ENCODE results near the gene KLF4. TPM values are rescaled to one million over a fixed set of nuclear protein-coding genes. Genes with fewer than 3 reads are reported as not detected.

KLF4 gene
- polyA plus RNA-seq, 1 of the 3 experiments (the other 2 are of a cell fraction) = 7.2 TPM

- no peak overlapping the region for H3K9ac ChIP-seq
- no peaks in the 10 kb centered on the region for H4K20me1 ChIP-seq (ENCODE audit: insufficient read depth)
- no peak overlapping the region for H3K4me3 ChIP-seq (ENCODE audit: low read depth in 2 of 2, low read length in 1 of 2)
- H3K4me1 ChIP-seq (ENCODE audit: control insufficient read depth in 1 of 2, insufficient read depth in 2 of 2, low read depth in 1 of 2, low read length in 1 of 2) = no peaks in the 10 kb centered on the region
- H3K27me3 ChIP-seq (ENCODE audit: insufficient read depth) = peaks cover 14% of the 10 kb centered on the region; the same call in 1 of the 2 replicates
- no peaks in the 10 kb centered on the region for H3K79me2 ChIP-seq (ENCODE audit: insufficient read depth)
- no peak for TF ChIP-seq EZH2phosphoT487 (IDR thresholded peaks at IDR 0.05; ENCODE audit: borderline replicate concordance, low read depth)
- TF ChIP-seq POLR2AphosphoS5 (IDR thresholded peaks at IDR 0.05; ENCODE audit: low read depth, low read length) = no peak
- TF ChIP-seq, protein P1, sequence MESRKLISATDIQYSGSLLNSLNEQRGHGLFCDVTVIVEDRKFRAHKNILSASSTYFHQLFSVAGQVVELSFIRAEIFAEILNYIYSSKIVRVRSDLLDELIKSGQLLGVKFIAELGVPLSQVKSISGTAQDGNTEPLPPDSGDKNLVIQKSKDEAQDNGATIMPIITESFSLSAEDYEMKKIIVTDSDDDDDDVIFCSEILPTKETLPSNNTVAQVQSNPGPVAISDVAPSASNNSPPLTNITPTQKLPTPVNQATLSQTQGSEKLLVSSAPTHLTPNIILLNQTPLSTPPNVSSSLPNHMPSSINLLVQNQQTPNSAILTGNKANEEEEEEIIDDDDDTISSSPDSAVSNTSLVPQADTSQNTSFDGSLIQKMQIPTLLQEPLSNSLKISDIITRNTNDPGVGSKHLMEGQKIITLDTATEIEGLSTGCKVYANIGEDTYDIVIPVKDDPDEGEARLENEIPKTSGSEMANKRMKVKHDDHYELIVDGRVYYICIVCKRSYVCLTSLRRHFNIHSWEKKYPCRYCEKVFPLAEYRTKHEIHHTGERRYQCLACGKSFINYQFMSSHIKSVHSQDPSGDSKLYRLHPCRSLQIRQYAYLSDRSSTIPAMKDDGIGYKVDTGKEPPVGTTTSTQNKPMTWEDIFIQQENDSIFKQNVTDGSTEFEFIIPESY (IDR thresholded peaks at IDR 0.05; ENCODE audit: borderline replicate concordance, low read depth) = no peak
- no peak for TF ChIP-seq FOXM1 (IDR thresholded peaks at IDR 0.05; ENCODE audit: low read depth)
- TF ChIP-seq MXI1 (IDR thresholded peaks at IDR 0.05; ENCODE audit: low read depth, low read length) = no peak
- H3K9me2 ChIP-seq = no peaks in the 10 kb centered on the region
- ChIA-PET POLR2A (no interaction called here), CTCF (no interaction called here)
- no peak overlapping the region for H3K27ac ChIP-seq (ENCODE audit: low read depth in 2 of 2, low read length in 1 of 2)
- no peaks in the 10 kb centered on the region for H3K36me3 ChIP-seq (replicated peaks in 1 of 2; ENCODE audit: control insufficient read depth in 1 of 2, insufficient read depth in 2 of 2, low read length in 1 of 2)
- no peak overlapping the region for H2AFZ ChIP-seq (ENCODE audit: low read depth)
- H3K9me3 ChIP-seq = no peaks in the 10 kb centered on the region
- WGBS (ENCODE audit: low lambda C conversion rate) = 15% methylated on average over 5 of the region's 6 CpGs
- peaks cover 3% of the 10 kb centered on the region for H3F3A ChIP-seq (replicated peaks; ENCODE audit: insufficient read depth)
- H3K4me2 ChIP-seq = no peak overlapping the region
- DNase-seq = no peak
These were observed 28.7 kb upstream of the KLF4 start for GRCh38 chr9:107518037-107518807.

DNA sequence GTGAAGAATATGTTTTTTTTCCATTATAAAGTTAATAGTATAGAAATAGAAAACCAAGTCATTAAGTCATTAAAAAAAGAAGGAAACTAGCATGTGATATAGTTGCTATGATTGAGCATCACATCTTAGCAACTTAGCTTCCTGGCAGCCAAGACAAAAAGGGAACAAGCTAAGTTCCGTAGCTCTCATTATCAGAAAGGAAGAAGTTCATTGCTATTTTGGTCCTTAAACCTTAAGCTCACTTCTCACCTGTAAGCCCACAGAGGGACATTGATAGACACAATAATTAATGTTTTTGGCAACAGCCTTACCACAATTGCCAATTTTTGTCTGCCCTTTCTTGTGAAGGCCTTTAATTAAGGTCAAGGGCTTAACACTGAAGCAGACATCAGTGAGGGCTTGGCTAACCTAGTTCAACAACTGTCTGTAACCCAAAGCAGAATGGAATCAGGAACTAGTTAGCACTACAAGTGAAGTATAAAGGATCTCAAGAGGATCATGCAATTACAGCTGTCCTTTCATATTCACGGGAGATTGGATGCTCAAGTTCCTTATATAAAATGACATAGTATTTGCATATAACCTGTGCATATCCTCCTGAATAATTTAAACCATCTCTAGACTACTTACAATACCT, 24.0 kb upstream of the KLF4 start:
- 45% methylated on average over 2 of the region's 2 CpGs for WGBS (ENCODE audit: low lambda C conversion rate)
- no peak overlapping the region for H3K4me2 ChIP-seq
- peaks cover 3% of the 10 kb centered on the region for H3F3A ChIP-seq (replicated peaks; ENCODE audit: insufficient read depth)
- H3K27me3 ChIP-seq (ENCODE audit: insufficient read depth) = peaks cover 29% of the 10 kb centered on the region; the same call in 1 of the 2 replicates
- POLR2A ChIA-PET = no interaction called here
- no peak overlapping the region for H3K4me3 ChIP-seq (ENCODE audit: low read depth in 2 of 2, low read length in 1 of 2)
- H3K9me2 ChIP-seq = no peaks in the 10 kb centered on the region
- no peaks in the 10 kb centered on the region for H4K20me1 ChIP-seq (ENCODE audit: insufficient read depth)
- TF ChIP-seq, protein P1 (IDR thresholded peaks at IDR 0.05; ENCODE audit: borderline replicate concordance, low read depth) = no peak
- no peak for TF ChIP-seq GABPA (IDR thresholded peaks at IDR 0.05; ENCODE audit: low read depth)
- TF ChIP-seq SMC3 (IDR thresholded peaks at IDR 0.05; ENCODE audit: low read depth, low read length) = no peak
- TF ChIP-seq SIN3A (IDR thresholded peaks at IDR 0.05; ENCODE audit: borderline replicate concordance, low read depth, low read length) = no peak
- TF ChIP-seq GATA2 (CRISPR knock-in tag; IDR thresholded peaks at IDR 0.05) = no peak
- TF ChIP-seq RFX5 (IDR thresholded peaks at IDR 0.05; ENCODE audit: low read length) = no peak
- TF ChIP-seq NFIC (IDR thresholded peaks at IDR 0.05; ENCODE audit: borderline replicate concordance) = no peak
- TF ChIP-seq USF2 (IDR thresholded peaks at IDR 0.05; ENCODE audit: borderline replicate concordance, low read depth, low read length) = no peak
- TF ChIP-seq FOXJ3 (CRISPR knock-in tag; IDR thresholded peaks at IDR 0.05) = no peak
- TF ChIP-seq TCF12 (IDR thresholded peaks at IDR 0.05) = no peak
- TF ChIP-seq RCOR1 (IDR thresholded peaks at IDR 0.05; ENCODE audit: low read length) = no peak
- TF ChIP-seq ELF1 (IDR thresholded peaks at IDR 0.05) = no peak
- no peak for TF ChIP-seq EP300 (IDR thresholded peaks at IDR 0.05; ENCODE audit: borderline replicate concordance in 1 of 2, low read depth in 1 of 2, low read length in 1 of 2)
- TF ChIP-seq POLR2AphosphoS5 (IDR thresholded peaks at IDR 0.05; ENCODE audit: low read depth, low read length) = no peak
- TF ChIP-seq, protein P2, sequence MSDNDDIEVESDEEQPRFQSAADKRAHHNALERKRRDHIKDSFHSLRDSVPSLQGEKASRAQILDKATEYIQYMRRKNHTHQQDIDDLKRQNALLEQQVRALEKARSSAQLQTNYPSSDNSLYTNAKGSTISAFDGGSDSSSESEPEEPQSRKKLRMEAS (IDR thresholded peaks at IDR 0.05; ENCODE audit: low read depth) = no peak
- TF ChIP-seq TAF1 (IDR thresholded peaks at IDR 0.05; ENCODE audit: borderline replicate concordance, low read depth, low read length) = no peak
- TF ChIP-seq JUND (IDR thresholded peaks at IDR 0.05) = no peak
- no peak for TF ChIP-seq RAD21 (IDR thresholded peaks at IDR 0.05; ENCODE audit: low read length)
- TF ChIP-seq RXRA (IDR thresholded peaks at IDR 0.05; ENCODE audit: borderline replicate concordance, low read depth) = no peak
- no peaks in the 10 kb centered on the region for H3K4me1 ChIP-seq (ENCODE audit: control insufficient read depth in 1 of 2, insufficient read depth in 2 of 2, low read depth in 1 of 2, low read length in 1 of 2)
- no peaks in the 10 kb centered on the region for H3K9me3 ChIP-seq
- H3K36me3 ChIP-seq (replicated peaks in 1 of 2; ENCODE audit: control insufficient read depth in 1 of 2, insufficient read depth in 2 of 2, low read length in 1 of 2) = no peaks in the 10 kb centered on the region
- no peak overlapping the region for H3K9ac ChIP-seq
- no peaks in the 10 kb centered on the region for H3K79me2 ChIP-seq (ENCODE audit: insufficient read depth)
- peak overlapping the region in 1 of 2 experiments; percentile 10; a peak in 1 of 4 replicates for H3K27ac ChIP-seq (ENCODE audit: low read depth in 2 of 2, low read length in 1 of 2)
- CTCF ChIA-PET = interaction anchor here (0.5 to 0.6 kb wide), 2 partner anchors 913 to 969 kb away, joined by 3 read pairs; no protein-coding TSS in a partner anchor
- DNase-seq = no peak
- H2AFZ ChIP-seq (ENCODE audit: low read depth) = no peak overlapping the region
